ENCODE measurements around the gene ARAP3.

- TF ChIP-seq, protein P1, sequence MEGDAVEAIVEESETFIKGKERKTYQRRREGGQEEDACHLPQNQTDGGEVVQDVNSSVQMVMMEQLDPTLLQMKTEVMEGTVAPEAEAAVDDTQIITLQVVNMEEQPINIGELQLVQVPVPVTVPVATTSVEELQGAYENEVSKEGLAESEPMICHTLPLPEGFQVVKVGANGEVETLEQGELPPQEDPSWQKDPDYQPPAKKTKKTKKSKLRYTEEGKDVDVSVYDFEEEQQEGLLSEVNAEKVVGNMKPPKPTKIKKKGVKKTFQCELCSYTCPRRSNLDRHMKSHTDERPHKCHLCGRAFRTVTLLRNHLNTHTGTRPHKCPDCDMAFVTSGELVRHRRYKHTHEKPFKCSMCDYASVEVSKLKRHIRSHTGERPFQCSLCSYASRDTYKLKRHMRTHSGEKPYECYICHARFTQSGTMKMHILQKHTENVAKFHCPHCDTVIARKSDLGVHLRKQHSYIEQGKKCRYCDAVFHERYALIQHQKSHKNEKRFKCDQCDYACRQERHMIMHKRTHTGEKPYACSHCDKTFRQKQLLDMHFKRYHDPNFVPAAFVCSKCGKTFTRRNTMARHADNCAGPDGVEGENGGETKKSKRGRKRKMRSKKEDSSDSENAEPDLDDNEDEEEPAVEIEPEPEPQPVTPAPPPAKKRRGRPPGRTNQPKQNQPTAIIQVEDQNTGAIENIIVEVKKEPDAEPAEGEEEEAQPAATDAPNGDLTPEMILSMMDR (optimal IDR thresholded peaks at IDR 0.05 in 1 of 3, IDR thresholded peaks at IDR 0.05 in 1 of 3, conservative IDR thresholded peaks at IDR 0.05 in 1 of 3; ENCODE audit: extremely low read depth in 1 of 3, insufficient read depth in 2 of 3, low read length in 3 of 3), result no peak
- TF ChIP-seq EZH2 (IDR thresholded peaks at IDR 0.05; ENCODE audit: low read length), result no peak
These were observed 58.8 kb downstream of the ARAP3 start for GRCh38 chr5:141623186-141623585.

All from keratinocyte (primary cell).